Measurements from ENCODE around the gene PEX5L.
"Not testable (repeated sequence)": the region's sequence is repeated elsewhere in the genome, so short reads cannot be mapped to it uniquely, and the experiment has no call there.

PEX5L gene

DNA sequence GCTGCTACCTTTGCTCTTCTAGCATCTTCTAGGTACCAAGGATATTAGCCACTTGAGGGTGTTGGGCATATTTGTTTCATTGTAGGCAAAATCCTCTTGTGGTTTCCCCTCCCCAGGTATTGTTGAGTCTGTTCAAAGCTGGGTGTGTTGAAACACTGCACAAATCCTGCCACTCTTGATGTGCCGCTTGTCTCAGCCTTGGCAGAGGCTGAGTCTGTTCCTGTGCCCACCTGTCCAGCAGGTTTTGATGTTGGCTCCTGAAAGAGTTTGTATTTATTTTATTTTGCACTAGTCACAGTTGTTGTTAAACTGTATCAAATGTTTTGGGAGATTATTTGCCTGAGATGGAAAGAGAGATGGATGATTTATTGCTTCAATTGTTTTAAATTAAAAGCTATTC lies 247.7 kb downstream of the PEX5L start:
- no peak for DNase-seq (ENCODE audit: low read depth)
- TF ChIP-seq, protein P1, sequence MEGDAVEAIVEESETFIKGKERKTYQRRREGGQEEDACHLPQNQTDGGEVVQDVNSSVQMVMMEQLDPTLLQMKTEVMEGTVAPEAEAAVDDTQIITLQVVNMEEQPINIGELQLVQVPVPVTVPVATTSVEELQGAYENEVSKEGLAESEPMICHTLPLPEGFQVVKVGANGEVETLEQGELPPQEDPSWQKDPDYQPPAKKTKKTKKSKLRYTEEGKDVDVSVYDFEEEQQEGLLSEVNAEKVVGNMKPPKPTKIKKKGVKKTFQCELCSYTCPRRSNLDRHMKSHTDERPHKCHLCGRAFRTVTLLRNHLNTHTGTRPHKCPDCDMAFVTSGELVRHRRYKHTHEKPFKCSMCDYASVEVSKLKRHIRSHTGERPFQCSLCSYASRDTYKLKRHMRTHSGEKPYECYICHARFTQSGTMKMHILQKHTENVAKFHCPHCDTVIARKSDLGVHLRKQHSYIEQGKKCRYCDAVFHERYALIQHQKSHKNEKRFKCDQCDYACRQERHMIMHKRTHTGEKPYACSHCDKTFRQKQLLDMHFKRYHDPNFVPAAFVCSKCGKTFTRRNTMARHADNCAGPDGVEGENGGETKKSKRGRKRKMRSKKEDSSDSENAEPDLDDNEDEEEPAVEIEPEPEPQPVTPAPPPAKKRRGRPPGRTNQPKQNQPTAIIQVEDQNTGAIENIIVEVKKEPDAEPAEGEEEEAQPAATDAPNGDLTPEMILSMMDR (conservative IDR thresholded peaks at IDR 0.05; ENCODE audit: control insufficient read depth, insufficient read depth, low read depth, low read length) = no peak
- no peak overlapping the region for H3K4me3 ChIP-seq (ENCODE audit: control insufficient read depth, low read depth, low read length)

DNA sequence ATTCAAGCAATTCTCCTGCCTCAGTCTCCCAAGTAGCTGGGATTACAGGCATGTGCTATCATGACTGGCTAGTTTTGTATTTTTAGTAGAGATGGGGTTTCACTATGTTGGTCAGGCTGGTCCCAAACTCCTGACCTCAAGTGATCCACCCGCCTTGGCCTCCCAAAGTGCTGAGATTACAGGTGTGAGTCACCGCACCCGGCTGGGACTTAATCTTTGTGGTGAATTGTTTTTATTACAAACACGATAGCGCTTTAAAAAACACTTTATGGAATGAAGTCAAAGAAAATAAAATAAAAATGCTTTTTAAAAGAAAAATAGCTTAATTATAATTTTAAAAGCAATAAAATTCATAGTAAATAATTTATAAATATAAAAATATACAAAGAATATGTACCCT lies 253.9 kb downstream of the PEX5L start:
- H3K4me3 ChIP-seq (ENCODE audit: control insufficient read depth, low read depth, low read length); DNase-seq (ENCODE audit: low read depth): not testable (repeated sequence)

DNA sequence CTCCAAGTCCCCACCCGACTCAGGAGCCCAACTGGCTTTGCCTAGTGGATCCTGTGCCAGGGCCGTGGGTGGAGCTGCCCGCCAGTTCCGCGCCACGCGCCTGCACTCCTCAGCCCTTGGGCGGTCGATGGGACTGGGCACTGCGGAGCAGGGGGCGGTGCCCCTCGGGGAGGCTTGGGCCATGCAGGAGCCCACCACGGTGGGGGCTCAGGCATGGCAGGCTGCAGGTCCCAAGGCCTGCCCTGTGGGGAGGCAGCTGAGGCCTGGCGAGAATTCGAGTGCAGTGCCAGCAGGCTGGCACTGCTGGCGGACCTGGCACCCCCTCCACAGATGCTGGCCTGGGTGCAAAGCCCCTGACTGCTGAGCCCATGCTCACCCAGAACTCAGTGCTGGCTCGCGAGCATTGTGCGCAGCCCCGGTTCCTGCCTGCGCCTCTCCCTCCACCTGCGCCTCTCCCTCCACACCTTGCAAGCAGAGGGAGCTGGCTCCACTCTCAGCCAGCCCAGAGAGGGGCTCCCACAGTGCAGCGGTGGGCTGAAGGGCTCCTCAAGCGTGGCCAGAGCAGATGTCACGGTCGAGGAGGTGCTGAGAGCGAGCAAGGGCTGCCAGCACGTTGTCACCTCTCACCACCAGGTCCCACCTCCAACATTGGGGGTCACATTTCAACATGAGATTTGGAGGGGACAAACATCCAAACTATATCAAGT lies 261.2 kb downstream of the PEX5L start:
- TF ChIP-seq, protein P1 (conservative IDR thresholded peaks at IDR 0.05; ENCODE audit: control insufficient read depth, insufficient read depth, low read depth, low read length) = no peak
- DNase-seq (ENCODE audit: low read depth) = no peak
- H3K4me3 ChIP-seq (ENCODE audit: control insufficient read depth, low read depth, low read length) = no peak overlapping the region

DNA sequence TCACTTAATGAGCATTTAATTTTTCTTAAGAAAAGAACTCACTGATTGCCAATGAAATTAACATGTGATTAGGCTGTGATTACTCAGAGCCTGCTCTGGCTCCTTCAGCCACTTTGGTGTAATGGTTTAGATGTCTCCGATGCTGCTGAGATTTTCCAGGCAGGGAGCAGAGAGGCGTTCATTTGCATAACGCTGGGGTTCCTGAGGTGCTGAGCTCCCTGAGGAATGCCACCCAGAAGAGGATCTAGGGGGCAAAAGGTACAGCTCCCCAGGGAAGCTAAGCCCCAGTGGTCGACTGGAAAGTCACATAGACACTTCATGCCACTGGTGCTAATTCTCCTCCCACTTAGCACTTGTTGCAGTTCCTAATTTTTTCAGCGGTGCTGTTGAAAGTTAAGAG lies 264.4 kb downstream of the PEX5L start:
- TF ChIP-seq, protein P1 (conservative IDR thresholded peaks at IDR 0.05; ENCODE audit: control insufficient read depth, insufficient read depth, low read depth, low read length) = no peak
- DNase-seq (ENCODE audit: low read depth) = no peak

DNA sequence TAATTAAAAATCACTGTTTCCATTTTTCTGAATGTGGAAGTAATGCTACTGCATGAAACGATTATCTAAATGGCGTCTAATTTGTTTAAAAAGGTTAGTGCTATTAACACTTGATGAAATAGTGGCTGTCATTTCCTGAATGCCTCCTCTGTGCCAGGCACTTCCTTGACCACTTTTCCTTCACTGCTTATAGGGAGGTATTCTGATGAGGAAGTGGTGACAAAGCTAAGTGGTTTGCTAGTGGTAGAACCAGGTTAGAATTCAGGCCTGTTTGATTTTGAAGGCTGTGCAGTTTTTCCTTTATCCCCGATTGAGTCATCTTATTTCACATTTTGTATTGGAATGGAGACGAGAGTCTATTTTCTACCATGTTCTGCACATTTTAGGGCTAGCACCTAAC lies 264.9 kb downstream of the PEX5L start:
- H3K4me3 ChIP-seq (ENCODE audit: control insufficient read depth, low read depth, low read length) = no peak overlapping the region
- TF ChIP-seq, protein P1 (conservative IDR thresholded peaks at IDR 0.05; ENCODE audit: control insufficient read depth, insufficient read depth, low read depth, low read length) = no peak
- DNase-seq (ENCODE audit: low read depth) = no peak

More for the DNA sequence above, 264.4 kb downstream of the PEX5L start:
- H3K4me3 ChIP-seq (ENCODE audit: control insufficient read depth, low read depth, low read length) = no peak overlapping the region

DNA sequence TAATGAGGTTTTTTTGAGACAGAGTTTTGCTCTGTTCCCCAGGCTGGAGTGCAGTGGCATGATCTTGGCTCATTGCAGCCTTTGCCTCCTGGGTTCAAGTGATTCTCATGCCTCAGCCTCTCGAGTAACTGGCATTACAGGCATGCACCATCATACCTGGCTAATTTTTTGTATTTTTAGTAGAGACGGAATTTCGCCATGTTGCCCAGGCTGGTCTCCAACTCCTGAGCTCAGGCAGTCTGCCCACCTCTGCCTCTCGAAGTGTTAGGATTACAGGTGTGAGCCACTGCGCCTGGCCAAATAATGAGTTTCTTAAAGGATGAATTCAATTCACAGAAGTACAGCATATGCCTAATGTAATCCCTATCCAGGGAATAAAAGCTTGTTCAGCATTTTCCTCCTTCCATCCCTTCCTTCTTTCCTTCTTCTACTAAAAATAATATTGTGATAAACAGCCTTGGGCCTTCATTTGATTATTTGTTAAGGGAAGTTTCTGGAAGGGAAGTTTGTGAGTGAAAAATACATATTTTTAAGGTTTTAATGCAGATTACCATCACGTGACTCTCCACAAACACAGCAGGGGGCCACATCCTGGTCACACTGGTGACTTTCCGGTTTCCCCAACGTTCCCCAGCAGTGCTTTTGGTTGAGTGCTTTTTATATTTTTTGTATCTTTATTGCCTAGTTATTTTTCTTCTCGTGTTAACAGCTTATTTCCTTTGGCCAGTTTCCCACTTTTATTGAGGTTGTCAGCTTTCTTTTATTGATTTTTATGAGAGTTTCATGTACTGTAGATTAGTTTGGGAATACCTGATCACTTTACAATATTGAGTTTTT lies 267.1 kb downstream of the PEX5L start:
- TF ChIP-seq, protein P1 (conservative IDR thresholded peaks at IDR 0.05; ENCODE audit: control insufficient read depth, insufficient read depth, low read depth, low read length) = no peak
- H3K4me3 ChIP-seq (ENCODE audit: control insufficient read depth, low read depth, low read length) = no peak overlapping the region
- DNase-seq (ENCODE audit: low read depth) = no peak

DNA sequence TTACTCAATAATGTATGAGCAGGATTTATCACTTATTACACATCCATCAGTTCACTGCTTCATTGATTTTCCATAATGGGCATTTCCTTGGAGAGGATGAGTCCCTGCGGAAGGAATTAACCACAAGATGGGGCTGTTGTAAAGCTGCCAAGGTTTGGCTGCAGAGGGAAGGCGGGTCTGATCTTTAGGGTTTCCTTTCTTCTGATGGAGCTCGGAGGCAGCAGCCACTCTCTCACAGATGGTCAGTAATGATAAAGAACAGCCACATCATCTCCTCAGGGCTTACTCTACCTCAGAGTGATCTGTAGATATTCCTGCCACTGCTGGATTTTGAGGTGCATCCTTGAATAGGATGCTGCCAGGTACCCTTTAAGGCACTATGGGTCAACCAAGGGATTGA lies 268.7 kb downstream of the PEX5L start:
- DNase-seq (ENCODE audit: low read depth) = peak; percentile 80
- no peak overlapping the region for H3K4me3 ChIP-seq (ENCODE audit: control insufficient read depth, low read depth, low read length)
- TF ChIP-seq, protein P1 (conservative IDR thresholded peaks at IDR 0.05; ENCODE audit: control insufficient read depth, insufficient read depth, low read depth, low read length) = peak; percentile 72
